WI38 (cell line): ENCODE results near the gene LYPD6B.

Experiments
- H3K4me3 ChIP-seq: 2 replicates; pipeline ENCODE4 v1.5.1; 2011; ENCODE audit warnings: low read depth, mild to moderate bottlenecking, control low read depth, low read length
- TF ChIP-seq, protein P1 (sequence below): IDR thresholded peaks from 2 replicates; pipeline ENCODE4 v1.5.1; 2012; ENCODE audit warnings: low read depth, mild to moderate bottlenecking, control low read depth, low read length

The LYPD6B gene

DNA sequence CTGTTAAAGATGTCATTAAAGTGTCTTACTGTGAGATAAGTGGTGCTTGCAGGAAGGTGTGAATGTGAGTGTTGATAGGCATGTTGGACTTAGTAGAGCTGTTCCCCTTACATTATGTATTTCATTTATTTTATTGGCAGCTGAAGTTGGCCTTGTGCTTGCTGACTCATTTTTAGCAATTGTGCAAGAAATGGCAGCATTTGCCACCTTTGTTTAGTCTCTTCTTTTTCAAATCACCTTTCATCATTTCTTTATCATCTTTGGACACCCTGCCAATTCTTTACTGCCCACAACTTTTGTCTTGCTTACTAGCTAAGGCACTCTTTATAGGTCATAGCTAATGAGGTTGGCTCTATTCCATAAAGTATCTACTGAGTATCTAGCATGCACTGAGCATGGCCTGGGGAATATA, 161.6 kb downstream of the LYPD6B start:
- no peak overlapping the region for H3K4me3 ChIP-seq
- TF ChIP-seq, protein P1, sequence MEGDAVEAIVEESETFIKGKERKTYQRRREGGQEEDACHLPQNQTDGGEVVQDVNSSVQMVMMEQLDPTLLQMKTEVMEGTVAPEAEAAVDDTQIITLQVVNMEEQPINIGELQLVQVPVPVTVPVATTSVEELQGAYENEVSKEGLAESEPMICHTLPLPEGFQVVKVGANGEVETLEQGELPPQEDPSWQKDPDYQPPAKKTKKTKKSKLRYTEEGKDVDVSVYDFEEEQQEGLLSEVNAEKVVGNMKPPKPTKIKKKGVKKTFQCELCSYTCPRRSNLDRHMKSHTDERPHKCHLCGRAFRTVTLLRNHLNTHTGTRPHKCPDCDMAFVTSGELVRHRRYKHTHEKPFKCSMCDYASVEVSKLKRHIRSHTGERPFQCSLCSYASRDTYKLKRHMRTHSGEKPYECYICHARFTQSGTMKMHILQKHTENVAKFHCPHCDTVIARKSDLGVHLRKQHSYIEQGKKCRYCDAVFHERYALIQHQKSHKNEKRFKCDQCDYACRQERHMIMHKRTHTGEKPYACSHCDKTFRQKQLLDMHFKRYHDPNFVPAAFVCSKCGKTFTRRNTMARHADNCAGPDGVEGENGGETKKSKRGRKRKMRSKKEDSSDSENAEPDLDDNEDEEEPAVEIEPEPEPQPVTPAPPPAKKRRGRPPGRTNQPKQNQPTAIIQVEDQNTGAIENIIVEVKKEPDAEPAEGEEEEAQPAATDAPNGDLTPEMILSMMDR, result no peak

DNA sequence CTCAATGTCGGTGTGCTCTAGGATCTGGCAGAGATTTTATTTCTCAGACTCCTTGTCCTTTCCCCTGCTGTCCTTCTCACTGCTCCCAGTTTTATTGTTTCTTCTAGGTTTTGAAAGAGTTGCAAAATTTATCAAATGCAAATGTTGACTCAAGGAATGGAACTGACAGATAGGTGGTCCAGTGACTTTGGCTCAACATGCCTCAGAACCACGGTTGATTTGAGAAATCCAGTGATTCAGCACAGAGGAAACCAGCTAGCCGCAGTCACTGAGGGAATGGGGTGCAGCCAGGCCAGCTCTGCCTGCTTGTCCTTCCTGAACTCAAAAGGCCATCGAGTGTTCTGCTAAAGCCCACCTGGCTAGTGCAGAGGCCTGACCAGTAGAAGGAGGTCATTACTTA, 166.2 kb downstream of the LYPD6B start:
- TF ChIP-seq, protein P1, result no peak
- no peak overlapping the region for H3K4me3 ChIP-seq

DNA sequence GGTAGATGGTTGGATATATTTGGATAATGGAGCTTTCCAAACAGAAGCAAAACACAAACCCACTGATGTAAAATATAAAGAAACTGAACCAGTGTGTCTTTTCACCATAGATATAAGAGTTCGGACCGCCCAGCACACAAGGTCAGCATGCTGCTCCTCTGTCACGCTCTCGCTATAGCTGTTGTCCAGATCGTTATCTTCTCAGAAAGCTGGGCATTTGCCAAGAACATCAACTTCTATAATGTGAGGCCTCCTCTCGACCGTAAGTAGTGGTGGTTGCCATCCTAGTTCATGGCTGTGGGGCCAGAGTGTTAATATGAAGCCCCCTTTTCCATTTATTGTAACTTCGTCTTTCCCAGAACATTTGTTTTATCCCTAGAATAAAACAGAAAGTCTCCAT, 166.6 kb downstream of the LYPD6B start:
- TF ChIP-seq, protein P1, result no peak
- no peak overlapping the region for H3K4me3 ChIP-seq

DNA sequence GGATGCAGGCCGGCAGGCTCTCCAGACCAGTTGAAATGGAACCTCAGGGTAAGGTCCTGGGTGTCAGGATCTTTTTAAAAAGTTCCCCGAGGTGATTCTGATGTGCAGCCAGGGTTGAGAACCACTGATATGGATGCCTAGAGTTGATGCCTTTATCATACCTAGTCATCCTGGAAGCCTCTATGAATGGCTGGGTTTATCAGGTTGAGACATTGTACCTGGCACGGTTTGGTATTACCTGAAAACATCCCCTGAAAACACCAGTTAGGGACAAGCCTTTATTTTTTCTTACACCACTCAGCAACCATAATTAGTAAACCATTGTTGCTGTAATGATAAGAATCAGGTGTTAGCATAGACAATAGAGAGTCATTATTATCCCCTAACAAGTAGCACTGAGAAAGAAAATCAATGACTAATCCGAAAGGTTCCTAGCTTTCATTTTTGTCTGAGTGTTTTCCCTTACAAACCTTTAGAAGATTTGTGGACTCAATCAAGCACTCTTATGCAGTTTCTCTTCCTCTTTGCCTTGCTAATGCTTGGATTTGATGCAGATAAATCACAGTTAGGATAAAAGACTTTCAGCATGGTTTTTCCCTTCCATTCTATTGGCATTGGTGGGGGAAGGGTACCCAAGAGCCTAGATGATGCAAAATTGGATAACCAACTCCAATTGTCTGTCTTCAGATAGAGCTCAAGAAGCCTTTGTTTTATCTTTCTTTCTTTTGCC, 175.4 kb downstream of the LYPD6B start:
- TF ChIP-seq, protein P1, result no peak
- no peak overlapping the region for H3K4me3 ChIP-seq

DNA sequence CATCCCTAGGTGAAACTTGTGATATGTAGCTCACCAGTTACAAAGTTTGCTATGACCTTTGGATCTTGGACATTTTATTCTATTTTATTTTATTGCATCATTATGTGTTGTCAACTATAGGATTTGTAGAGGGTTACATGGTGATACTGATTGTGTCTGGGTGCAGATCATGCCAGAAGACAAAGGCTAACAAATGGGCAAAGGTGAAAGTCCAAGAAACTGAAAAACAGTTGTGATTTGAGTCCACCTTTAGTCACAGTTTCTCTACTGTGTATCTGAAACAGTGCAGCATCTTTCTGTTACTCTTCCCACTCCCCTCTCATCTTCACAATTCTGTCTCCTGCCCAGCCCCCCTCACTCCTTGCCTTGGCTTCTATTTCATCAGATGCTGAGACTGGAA, 180.0 kb downstream of the LYPD6B start:
- H3K4me3 ChIP-seq, result no peak overlapping the region
- TF ChIP-seq, protein P1, result no peak

DNA sequence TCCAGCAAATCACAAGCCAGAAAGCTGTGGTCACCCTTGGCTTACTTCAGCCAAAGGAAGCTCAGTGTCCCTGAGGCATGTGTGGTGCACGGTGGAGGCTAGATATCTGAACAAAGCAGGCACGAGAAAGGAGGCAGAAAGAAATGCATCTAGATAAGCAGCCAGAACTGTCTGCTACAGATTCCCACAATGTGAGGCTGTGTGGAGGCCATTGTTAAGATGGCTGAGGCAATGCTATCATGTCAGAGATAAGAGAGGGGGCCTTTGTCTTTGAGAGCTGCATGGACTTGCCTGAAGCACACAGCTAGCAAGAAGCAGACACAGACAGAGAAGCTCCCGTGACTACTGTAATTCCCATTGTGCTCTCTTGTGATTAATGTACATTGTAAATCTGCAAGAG, 181.4 kb downstream of the LYPD6B start:
- H3K4me3 ChIP-seq, result no peak overlapping the region
- TF ChIP-seq, protein P1, result no peak

DNA sequence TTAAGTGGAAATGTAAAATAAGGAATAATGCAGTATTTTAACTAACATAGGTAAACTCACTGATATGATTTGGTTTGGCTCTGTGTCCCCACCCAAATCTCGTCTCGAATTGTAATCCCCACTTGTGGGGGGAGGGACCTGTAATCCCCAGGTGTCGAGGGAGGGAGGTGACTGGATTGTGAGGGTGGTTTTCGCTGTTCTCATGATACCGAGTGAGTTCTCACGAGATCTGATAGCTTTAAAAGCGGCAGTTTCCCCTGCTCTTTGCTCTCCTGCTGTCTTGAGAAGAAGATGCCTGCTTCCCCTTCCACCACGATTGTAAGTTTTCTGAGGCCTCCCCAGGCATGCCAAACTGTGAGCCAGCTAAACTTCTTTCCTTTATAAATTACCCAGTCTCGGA, 182.5 kb downstream of the LYPD6B start:
- H3K4me3 ChIP-seq, result no peak overlapping the region
- TF ChIP-seq, protein P1, result no peak
